HS-5 (cell line): Measurements from ENCODE around the gene RPL38.

Source experiments
- DNase-seq: peaks from one replicate; pipeline ENCODE4 v3.0.0-alpha.2; 2012; ENCODE audit warnings: low read depth

RPL38 gene

DNA sequence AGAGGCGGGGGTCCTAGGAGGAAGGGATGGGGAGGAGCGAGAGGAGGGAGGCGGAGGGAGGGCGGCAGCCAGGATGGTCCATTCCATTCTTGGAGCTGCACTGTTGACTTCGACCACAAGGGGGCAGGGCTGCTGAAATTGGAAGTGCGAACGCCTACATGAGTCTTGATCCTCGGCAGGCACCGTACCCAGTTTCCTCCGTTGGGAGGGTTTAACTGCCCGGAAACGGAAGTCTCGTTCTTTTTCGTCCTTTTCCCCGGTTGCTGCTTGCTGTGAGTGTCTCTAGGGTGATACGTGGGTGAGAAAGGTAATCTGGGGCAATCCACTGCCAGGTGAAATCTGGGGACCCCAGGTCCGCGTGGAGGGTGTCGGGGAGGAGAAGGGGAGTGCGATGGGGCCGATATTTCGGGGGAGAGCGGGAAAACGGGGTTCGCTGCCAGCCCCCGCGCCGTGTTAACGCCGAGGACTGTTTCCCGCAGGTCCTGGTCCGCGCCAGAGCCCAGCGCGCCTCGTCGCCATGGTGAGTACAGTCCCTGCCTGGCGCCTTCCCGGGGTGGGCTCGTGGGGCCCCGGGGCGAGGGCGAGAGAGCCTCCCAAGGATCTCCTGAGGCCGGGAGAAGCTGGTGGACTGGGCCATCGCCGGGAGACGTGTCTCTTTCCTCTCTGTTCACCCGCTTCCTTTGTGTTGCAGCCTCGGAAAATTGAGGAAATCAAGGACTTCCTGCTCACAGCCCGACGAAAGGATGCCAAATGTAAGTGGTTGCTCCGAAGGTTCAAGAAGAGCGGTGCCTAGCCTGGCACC lies at the start of gene RPL38:
TSS of gene RPL38 (plus strand) at position 240 of the 802 bp plus-strand sequence. CDS start at position 518, 278 bp downstream.
- DNase-seq, result peak; percentile 89

DNA sequence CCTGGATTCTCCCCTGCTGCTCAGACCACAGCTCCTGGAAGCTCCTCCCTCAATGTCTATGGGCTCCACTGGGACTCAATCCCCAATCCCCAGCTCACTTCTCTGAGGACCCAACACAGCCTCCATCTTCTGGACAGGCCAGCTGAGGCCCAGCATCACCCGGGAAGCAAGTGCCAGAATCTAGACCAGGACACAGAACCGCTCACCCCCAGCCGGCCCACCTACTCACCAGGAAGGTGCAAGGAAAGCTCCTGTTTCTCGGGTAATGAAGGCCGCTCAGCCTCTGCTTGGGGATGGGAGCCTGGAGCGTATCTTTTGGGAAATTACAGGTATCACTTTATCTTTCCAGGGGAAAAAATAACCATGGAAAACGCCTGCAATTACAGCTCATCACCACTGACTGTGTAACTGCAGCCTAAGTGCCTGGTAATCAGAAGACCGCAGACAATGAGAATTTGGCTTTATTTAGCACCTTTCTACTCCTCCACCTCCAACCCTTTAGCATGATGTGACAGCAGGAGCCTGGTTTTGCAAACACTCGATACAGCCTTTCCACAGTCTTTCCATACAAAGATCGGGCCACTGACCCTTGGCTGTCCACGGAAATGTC lies 49.6 kb upstream of the RPL38 start:
- DNase-seq, result no peak

DNA sequence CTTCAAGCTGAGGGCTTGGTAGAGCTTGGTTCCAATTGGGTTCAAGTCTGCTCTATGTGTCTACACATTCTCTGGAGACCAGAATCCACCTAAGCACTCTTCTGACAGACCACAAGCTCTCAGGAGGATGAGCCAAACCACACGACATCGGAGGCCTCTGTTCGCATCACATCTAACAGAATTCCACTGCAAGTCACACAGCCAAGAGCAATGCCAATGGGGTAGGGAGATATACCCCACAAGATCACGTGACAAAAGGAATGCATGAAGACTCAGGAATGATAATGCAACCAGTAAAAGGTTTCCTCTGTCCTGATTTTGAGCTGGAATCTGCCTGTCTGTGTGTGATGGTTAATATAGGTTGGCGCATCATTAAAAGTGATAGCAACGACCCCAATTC lies 46.6 kb upstream of the RPL38 start:
- DNase-seq, result no peak

DNA sequence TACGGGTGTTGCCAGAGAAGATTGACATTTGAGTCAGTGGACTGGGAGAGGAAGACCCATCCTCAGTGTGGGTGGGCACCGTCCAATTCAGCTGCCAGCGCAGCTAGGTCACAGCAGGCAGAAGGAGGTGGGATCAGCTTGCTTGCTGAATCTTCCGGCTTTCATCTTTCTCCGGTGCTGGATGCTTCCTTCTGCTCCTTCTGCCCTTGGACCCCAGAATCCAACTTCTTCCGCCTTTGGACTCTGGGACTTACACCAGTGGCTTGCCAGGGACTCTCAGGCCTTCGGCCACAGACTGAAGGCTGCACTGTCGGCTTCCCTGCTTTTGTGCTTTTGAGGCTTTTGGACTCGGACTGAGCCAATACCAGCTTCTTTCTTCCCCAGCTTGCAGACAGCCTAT lies 46.1 kb upstream of the RPL38 start:
- DNase-seq, result no peak

DNA sequence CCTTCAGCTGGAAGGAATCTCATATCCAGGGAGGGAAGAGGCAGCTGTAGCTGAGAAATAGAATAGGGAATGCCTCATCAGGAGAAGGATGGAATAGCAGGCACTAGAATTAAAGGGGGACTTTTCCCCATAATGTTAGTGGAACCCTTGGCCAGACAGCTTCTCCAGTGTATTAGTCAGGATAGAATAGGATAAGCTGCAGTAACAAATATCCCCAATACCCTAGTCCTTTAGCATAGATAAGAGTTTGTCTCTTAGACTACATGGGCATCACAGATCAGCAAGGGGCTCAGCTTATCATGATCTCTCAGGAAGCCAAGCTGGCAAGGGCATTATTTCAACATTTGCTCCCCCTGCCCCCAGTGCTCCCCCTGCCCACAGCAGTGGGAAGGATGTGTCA lies 44.7 kb upstream of the RPL38 start:
- DNase-seq, result no peak

DNA sequence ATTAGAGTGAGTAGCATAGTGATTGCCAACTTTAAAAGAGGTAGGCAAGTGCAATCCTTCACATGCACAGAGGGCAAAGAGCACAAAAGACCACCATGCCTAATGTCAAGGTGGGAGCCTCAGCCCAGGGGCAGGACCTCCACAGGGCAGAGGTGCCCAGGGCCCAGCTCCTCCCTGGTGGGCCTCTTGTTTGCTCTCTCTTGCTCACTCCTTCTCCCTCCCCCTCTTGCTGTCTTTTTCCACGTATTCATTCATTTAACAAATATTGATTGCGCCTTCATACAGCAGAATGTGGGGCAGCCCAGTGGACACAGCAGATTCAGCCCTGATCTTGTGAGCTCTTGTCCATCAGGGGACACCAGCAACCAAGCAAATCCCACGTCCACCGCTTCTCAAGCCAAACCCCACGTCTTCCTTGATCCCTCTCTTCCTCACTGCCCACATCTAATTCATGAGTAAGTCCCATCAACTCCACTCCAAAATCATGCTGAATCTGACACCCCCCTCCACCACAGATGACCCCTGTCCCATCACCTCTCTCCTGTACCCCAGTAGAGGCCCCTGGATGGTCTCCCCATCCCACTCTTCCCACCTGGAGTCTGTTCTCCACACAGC lies 44.1 kb upstream of the RPL38 start:
- no peak for DNase-seq

DNA sequence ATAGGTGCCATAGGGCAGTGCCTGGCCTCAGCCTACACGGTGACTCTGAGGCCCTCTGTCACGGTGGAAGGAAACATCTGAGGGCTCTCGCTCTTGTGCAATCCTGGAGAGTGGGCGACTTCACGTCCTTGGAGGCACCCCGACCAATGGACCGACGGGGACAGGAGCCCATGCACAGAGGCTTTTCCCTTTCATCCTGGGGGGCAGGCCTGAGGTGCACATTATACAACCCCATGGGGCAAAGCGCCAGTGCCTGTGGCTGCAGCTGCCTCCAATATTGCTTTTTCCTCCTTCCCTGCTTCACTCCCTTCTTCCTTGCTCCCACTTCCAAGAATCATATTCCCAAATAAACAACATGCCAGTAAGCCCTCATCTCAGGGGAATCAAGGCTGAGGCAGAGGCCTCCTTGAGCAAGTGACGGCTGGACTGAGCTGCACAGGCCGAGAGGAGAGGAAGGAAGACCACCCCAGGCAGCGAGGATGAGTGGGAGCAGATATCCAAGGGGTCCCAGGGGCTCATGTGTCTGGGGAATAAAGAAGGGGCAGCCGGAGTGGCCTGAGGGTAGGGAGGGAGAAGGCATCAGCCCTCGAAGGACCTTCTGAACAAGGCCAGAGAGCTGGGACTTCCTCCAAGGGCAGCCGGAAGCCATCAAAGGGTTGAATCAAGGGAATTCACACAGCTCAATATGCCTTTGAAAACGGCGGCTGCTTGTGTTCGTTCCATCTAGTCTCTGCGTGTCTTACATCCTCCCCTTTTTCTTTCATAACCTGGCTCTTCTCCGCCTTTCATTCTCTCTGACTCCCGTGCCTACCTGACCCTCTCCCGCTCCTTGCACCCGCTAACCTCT lies 42.6 kb upstream of the RPL38 start:
- DNase-seq, result no peak

DNA sequence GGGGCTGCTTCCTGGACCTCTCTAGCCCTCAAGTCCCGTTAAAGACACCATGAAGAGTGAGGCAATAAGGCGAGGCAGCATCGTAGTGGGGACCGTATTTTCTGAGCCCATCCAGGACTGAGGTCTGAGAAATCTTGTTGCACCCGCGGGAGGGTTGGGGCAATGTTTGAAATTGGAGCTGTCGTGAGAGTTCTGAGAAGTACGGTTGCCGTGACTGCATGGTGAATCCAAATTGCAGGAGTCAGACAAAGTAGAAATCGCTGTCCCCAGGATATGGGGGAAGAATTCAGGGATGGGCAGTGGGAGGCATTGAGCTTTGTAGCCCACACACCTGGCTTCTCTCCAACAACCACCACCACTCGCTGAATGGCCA lies 42.0 kb upstream of the RPL38 start:
- DNase-seq, result no peak

DNA sequence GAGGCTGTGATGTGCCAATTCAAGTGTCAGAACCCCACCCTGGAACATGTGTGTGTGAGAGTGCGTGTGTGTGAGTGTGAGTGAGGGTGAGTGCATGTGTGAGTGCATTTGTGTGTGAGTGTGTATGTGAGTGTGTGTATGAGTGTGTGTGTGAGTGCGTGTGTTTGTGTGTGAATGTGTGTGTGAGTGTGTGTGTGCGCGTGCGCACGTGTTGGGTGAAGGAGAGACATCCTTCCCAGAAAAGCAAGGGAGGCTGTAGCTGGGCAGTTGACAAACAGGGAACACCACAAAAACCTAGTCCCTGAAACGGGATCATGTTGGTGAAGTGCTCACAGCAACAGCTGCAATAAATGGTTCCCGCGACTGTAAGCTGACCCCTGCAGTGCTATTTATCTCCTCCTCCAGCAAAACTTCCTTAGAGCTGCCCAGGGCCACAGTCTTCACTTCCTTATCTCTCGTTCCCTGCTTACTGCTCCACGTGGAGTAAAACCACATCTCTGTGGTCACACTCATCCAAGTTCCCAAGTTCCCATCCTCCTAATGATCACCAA lies 40.1 kb upstream of the RPL38 start:
- DNase-seq, result no peak

DNA sequence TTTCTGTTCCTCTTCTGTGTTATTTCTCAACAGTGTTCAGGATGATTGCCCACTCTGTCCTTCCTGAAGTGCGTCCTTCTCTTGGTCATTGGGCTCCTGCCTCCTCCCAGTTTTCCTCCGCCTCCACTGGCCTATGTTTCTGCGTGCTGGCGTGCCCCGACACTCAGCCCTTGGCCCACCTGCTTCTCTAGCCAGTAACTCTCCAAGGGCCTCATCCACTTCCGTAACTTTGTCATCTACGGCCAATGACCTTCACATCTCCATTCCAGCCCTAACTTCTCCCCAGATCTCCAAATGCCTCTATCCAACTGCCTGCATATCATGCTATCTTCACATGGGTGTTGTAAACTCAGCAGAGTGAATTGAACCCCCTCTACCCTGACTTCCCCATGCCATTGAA lies 39.6 kb upstream of the RPL38 start:
- DNase-seq, result no peak

DNA sequence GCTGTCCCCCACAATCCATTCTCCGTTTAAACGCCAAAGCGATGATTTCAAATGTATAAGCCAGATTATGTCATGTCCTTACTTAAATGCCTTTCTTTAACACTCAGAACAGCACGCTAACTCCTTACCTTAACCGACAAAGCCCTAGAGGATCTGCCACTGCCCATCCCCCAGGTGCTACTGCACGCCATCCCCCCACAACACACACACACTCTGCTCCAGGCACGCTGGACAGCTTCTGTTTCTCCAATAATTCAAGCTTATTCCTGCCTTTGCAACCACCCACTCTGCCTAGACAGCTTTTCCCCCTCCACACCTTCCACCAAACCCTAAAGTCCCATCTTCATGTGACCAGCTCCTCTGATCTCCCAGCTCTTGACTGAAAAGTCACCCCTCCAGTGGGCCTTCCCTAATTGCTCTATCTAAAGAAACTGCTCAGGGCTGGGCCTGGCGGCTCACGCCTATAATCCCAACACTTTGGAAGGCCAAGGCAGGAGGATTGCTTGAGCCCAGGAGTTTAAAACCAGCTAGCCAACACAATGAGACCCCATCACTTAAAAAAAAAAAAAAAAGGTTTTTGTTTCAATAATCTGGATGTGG lies 38.9 kb upstream of the RPL38 start:
- no peak for DNase-seq

DNA sequence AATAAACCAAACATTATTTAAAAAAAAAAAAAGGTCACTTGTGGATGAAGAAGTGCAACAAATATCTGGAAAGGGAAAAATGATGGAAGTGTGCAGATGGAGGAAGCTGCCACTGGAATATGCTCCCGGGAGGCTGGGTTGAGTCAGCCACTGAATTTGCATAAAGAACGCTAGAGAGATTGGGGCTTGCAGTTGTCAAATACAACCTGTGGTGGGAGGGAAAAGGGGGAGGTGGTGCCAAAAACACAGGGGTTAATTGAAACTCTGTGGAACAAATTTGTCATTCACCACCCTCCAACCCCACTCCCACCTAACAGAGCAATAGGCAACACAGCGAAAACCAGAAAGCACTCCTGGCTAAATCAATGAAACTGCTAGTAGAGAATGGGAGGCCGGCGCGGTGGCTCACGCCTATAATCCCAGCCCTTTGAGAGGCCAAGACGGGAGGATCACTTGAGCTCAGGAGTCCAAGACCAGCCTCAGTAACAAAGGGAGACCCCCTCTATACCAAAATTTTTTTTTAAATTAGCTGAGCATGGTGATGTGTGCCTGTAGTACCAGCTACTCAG lies 37.6 kb upstream of the RPL38 start:
- DNase-seq, result no peak

DNA sequence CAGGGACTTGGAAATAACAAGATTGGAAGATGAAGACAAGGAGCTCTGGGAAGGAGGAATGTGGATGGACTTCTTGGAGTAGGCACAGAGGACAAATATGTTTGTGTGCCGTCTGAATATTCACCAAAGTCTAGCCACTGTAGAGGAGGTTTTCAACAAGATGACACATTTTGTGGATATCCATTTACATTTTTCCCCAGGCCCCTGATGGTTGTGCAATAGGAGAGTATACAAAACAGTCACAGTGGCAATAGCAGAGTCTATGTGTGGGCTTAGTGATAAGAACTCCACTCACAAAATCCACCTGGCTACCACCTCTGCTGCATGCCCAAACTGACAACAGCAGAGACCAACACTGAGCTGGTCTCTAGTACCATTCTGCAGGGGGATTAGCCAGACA lies 32.6 kb upstream of the RPL38 start:
- DNase-seq, result no peak

DNA sequence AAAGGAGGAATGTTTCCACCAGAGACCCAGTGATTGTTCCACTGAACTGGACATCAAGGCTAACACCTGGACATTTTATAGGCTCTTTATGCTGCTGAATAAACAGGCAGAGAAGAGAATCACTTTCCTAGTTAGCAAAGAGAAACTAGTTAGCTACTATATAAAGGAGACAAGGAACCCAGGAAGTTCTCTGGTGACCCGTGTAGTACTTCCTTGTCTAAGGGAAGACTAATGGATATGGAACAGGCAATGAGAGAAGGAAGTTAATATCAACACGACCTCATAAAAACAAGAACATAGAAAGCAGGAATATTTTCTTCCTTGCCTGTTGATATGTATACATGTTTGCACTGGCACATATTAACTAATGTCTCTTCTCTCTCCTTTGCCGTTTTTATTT lies 30.8 kb upstream of the RPL38 start:
- no peak for DNase-seq

DNA sequence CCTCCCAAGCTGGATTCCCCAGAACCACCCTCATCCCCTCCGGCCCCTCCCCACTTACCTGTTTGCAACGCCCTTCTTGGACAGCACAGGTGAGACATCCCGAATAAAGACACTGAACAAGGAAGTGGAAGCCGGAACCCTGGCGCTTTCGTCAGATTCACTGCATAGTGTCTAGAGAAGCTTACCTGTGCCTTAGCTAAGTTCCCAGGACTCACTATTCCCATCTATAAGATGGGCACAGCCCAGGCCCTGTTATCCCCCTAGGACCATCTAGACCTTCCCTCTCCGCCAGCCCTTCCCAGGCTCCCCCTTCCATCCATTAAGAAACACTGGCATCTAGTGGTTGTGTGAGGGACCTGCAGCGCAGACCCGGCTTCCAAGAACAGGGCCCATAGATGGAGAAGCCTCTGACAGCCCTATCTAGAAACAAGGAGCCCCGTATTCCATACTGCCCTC lies 26.9 kb upstream of the RPL38 start:
- peak; percentile 35 for DNase-seq

DNA sequence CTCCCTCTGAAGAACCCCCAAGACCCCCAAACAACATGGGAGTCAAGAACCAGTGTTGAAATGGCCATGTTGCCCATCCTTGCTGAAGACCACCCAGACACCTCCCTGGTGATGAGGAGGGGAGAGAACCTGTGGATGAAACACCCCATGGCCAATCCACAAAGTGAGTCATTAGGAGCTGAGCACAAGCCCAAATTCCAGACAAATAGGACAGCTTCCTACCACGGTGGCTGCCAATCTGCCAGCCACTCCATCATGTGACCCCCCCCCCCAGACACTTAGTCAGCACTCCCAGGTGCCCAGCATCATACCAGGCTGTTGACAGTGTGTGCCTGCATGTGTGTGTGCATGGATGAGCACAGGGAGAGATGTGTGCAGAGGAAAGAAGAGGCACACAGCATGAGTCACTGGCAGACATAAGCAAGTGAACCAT lies 26.4 kb upstream of the RPL38 start:
- DNase-seq, result peak; percentile 39

DNA sequence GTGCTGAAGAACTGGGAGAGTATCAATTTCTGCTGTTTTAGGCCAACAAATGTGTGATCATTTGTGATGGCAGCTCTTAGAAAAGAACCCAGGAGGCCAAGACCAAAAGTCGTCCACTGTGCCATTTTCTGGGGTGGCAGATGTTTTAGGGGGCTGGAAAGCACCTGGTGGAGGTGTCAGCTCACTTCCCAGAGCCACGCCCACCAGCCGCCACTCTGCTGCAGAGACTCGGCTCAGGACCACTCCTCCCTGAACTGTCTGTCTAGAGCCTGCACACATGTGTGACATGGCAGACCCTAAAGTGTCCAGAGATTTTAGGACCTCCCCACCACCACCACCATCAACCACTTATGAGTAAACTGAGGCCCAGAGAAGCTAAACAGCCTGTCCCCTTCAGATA lies 23.9 kb upstream of the RPL38 start:
- DNase-seq, result no peak

DNA sequence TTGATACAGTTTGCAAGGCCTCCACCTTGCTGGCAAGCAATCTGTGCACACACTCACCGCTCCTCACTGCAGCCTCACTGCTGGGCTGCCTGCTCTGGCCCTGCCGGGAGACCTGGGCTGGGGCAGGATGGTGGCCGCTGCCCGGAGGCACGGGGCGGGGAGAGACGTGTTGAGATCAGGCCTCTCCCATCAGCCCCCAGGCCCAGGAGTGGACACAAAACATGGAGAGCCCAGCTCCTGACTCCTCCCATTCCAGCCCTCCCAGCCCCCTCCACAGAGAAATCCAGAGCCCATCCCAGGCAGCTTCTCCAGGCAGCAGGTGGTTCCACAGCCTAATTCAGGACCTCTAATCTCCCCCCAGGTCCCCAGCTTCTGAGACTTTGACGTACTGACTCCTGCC lies 23.1 kb upstream of the RPL38 start:
- DNase-seq, result no peak

DNA sequence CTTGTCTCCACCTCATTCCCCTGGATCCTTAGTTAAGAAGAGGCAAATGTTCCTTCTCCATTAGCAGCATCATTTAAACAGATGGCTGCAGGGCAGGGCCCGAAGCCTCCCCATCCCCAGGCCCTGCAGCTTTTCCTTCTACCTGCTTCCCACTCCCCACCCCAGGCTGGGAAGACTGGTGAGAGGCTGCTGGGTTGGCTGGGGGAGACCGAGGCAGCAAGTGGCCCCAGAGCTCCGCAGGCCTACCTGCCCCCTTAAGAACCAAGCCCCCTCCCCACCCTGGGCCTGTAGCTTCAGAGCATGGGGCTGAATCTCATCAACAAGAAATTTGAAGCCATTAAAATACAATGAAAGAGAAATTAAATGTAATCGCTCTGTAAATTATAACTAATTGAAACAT lies 22.1 kb upstream of the RPL38 start:
- no peak for DNase-seq

DNA sequence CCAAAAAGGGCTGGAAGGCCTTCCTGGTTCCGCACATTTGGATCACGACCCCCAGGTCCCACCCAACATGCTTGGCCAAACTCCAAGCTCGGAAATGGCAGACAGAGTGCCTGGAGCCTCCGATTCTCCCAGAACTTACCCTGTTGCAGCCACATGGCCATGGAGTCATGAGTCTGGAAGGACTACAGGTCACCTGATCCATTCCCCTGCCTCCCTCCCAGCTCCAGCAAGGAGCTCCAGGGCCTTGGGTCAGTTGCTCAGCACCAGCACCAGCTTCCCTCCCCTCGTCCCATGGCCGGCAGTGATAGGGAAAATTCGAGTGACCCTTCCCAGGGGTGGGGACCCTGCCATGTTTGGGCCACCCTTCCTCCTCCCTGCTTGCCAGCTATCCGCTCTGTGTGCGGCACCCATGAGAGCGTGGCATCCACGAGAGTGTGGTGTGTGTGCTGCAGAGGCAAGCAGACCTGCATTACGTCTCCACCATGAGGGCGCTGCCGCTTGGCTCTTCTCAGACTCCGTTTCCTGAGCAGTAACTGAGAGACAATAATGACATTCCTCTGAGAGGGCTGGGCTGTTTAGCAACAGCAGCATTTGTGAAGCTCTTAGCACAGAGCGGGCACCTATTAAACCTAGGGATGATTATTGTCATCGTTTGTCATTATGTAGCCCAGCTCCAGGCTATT lies 21.3 kb upstream of the RPL38 start:
- DNase-seq, result no peak

DNA sequence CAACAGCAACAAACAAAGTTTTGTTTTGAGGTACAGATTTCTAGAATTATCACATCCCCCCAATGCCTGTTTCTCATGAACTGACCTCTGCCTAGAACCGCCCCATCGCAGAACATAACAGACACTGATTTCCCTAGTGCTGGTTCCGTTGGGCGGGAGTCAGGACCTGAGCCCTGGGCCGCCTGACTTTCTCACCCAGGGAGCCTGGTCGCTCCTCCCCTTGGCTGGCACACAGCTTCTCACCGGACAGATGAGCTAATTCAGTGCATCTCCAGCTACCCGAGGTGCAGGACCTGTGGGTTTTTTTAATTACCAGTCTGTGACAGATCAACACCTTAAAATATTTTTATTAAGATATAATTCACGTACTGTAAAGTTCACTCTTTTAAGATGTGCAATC lies 20.1 kb upstream of the RPL38 start:
- no peak for DNase-seq
